ENCODE measurements around the gene SNAP29. TPM values are rescaled to one million over a fixed set of nuclear protein-coding genes. Genes with fewer than 3 reads are reported as not detected.

The SNAP29 gene
- total RNA-seq, 1 experiment from 2014 or later, result 17.9 TPM

DNA sequence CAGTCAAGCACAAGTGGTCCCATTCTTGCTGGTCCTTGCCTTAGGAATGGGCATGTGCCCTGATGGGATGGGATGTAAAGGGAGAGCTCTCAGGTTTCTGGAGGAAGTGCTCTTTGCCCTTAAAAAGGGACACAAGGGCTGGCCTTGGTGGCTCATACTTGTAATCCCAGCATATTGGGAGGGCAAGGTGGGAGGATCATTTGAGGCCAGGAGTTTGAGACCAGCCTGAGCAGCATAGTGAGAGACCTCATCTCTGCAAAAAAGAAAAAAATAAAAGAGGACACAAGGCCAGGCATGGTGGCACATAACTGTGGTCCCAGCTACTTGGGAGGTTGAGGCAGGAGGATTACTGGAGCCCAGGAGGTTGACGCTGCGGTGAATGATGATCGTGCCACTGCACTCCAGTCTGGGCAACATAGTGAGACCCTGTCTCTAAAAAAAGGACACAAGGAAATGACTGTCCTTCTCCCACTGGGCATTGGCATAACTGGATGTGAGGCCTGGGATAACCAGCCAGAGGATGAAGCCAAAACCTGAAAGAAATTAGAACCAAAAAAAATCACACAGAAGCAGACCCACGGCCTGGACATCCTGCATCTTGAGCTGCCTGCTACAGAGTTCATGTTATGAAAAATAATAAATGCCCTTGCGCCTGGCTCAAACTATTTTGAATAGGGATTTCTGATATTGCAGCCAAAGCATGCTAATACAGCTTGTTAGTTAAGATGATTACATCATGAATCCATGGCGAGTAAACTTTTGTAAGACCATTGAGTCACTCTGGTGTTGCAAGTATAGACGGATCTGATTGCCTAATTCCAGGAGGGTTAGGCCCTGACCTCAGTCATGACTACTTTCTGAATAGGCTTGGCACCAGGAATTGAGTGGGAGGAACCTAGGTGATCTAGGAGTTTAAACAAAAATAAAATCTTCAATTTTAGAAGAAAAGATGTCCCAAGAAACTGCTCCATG lies 45.5 kb downstream of the SNAP29 start:
- Histone ChIP-seq H3K23ac (ENCODE audit: insufficient read length, low read depth, low read length) (no peak overlapping the region), H3K79me1 (ENCODE audit: insufficient read depth, low read depth, low read length, poor library complexity, severe bottlenecking) (no peaks in the 10 kb centered on the region), H2AK5ac (ENCODE audit: insufficient read length, low read length) (no peak overlapping the region), H4K5ac (ENCODE audit: insufficient read length, low read depth, low read length) (no peak overlapping the region), H3K14ac (ENCODE audit: insufficient read depth, low read length) (no peak overlapping the region), H3K4ac (ENCODE audit: low read depth, low read length) (no peak overlapping the region), H4K91ac (ENCODE audit: insufficient read length, low read depth, low read length) (no peak overlapping the region), H3K23me2 (ENCODE audit: insufficient read length, low read depth, low read length, poor library complexity, severe bottlenecking) (no peaks in the 10 kb centered on the region), H2BK15ac (ENCODE audit: low read depth, low read length) (no peak overlapping the region), H2BK5ac (ENCODE audit: insufficient read length, low read length) (no peak overlapping the region), H3K18ac (ENCODE audit: insufficient read length, low read depth, low read length) (no peak overlapping the region), H3K4me2 (ENCODE audit: insufficient read depth, insufficient read length, low read length) (no peak overlapping the region), H3T11ph (ENCODE audit: low read length) (no peak overlapping the region), H2BK20ac (ENCODE audit: low read depth, low read length, poor library complexity, severe bottlenecking) (no peak overlapping the region), H3K27me3 (ENCODE audit: insufficient read depth, low read length) (no peaks in the 10 kb centered on the region), H3K9me3 (ENCODE audit: control insufficient read depth, low read depth, low read length) (no peaks in the 10 kb centered on the region), H3K56ac (ENCODE audit: insufficient read length, low read depth, low read length) (no peak overlapping the region), H2BK120ac (ENCODE audit: low read depth, low read length, poor library complexity, severe bottlenecking) (no peak overlapping the region), H2BK12ac (ENCODE audit: insufficient read length, low read depth, low read length) (no peak overlapping the region), H3K9ac (ENCODE audit: extremely low read depth, insufficient read length, low read length) (no peak overlapping the region), H4K8ac (replicated peaks; ENCODE audit: insufficient read length, low read depth, low read length) (no peak overlapping the region), H3K4me1 (ENCODE audit: insufficient read depth, low read length) (no peaks in the 10 kb centered on the region), H3K79me2 (ENCODE audit: insufficient read depth, low read length) (no peaks in the 10 kb centered on the region), H3K27ac (ENCODE audit: insufficient read length, low read depth, low read length) (no peak overlapping the region), H4K20me1 (ENCODE audit: control insufficient read depth, insufficient read depth, insufficient read length) (no peaks in the 10 kb centered on the region), H2AFZ (ENCODE audit: low read length) (no peak overlapping the region)
- H3K36me3 Mint-ChIP-seq (ENCODE audit: insufficient read depth in 1 of 3, low read depth in 3 of 3), result no peaks in the 10 kb centered on the region
- WGBS (ENCODE audit: extremely low coverage, insufficient read length, low lambda C conversion rate), result no CpG with 5 or more reads among the region's 7 CpGs
- no peak for DNase-seq
- no peak overlapping the region for H3K4me3 Mint-ChIP-seq
- TF ChIP-seq, protein P1, sequence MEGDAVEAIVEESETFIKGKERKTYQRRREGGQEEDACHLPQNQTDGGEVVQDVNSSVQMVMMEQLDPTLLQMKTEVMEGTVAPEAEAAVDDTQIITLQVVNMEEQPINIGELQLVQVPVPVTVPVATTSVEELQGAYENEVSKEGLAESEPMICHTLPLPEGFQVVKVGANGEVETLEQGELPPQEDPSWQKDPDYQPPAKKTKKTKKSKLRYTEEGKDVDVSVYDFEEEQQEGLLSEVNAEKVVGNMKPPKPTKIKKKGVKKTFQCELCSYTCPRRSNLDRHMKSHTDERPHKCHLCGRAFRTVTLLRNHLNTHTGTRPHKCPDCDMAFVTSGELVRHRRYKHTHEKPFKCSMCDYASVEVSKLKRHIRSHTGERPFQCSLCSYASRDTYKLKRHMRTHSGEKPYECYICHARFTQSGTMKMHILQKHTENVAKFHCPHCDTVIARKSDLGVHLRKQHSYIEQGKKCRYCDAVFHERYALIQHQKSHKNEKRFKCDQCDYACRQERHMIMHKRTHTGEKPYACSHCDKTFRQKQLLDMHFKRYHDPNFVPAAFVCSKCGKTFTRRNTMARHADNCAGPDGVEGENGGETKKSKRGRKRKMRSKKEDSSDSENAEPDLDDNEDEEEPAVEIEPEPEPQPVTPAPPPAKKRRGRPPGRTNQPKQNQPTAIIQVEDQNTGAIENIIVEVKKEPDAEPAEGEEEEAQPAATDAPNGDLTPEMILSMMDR (conservative IDR thresholded peaks at IDR 0.05), result no peak
- no peak overlapping the region for H3K27ac Mint-ChIP-seq
- H3K9me3 Mint-ChIP-seq, result no peaks in the 10 kb centered on the region
- H3K27me3 Mint-ChIP-seq (ENCODE audit: low read depth), result peaks cover 5% of the 10 kb centered on the region
- H3K4me1 Mint-ChIP-seq, result no peaks in the 10 kb centered on the region

Measured in H9 (cell line).